GM18951 (cell line): ENCODE results near the gene OPCML.

Experiments used
- POLR2A ChIP-seq: IDR thresholded peaks from 4 replicates; pipeline ENCODE4 v1.6.1; 2011; ENCODE audit warnings: mild to moderate bottlenecking; ENCODE audit not compliant: insufficient read length, insufficient read depth; ENCODE audit errors: extremely low read depth
- in situ Hi-C: fragments of 300-500 bp; cut with MboI; formaldehyde crosslinking; loops from one replicate; pipeline ENCODE4 v1.12.0; 2022; ENCODE audit warnings: low sequenced_read_pairs, mixed read lengths, inconsistent platforms; ENCODE audit not compliant: unreplicated experiment

OPCML gene

DNA sequence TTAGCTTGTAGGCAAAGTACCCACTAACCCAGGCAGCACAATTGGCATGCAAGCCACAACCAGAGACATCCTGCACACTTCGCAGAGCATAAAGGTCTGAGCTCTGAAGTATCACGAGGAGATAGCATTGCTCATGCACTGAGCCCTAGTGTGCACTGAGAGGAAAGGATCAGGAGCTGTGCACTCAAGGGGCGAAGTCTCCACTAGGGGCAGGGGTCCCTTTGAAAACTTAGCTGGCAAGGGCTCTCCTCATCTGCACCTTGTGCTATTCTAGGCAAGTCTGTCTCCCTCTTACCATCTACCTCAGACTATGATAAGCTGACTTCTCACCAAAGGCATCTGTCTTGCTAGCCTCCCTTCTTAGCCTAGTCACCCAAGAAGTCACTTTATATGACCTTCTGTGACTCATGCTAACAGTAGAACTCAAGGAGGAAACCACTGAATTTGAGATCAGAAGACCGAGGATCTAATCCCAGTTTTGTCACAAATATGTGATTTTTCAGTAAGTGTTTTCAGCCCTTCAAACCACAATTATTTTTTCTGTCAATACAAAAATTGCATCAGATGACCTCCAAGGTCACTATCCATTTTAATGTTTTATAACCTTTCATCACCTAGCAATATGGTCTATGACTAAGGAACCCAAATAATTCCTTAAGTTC lies 1083.8 kb downstream of the OPCML start:
- in situ Hi-C loops, result no loop called here
- TF ChIP-seq POLR2A, result no peak

DNA sequence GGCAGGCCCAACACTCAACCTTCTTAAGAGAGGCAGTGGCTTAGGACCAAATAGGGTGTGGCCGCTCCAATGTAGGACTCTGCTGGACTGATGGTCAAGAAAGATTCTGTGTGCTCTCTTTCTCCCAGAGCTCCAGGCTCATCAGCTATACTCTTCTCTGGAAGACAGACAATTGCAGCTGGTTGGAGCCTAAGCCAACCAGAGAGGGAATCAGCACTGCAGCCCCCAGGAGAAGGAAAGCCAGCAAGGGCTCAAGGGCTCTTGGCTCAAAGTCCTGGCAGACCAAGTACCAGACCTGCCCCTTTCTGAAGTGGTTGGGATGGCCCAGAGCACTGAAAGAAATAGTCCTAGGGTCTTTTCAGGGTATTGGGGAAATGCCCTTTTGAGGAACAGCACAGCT lies 1084.5 kb downstream of the OPCML start:
- TF ChIP-seq POLR2A, result no peak
- in situ Hi-C loops, result no loop called here

DNA sequence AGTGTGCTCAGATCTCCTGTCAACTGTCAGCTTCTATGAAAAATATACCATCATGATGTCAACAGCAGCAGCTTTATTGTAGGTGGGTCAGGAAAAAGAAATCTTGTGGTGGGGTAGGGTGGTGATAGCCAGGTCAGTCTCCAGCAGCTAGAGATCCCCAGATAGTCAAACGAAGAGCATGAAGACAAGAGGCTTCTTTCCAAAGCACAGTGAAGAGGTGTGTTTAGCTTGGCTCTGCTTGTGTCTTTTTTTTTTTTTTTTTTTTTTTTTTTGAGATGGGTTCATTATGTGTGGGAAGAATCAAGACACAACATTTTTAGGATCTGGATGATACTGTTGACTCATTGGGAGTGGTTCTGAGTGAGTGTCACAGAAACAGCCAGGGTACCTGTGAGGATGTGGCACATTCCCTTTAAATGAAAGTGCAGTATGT lies 1086.4 kb downstream of the OPCML start:
- in situ Hi-C loops, result no loop called here
- TF ChIP-seq POLR2A, result no peak

DNA sequence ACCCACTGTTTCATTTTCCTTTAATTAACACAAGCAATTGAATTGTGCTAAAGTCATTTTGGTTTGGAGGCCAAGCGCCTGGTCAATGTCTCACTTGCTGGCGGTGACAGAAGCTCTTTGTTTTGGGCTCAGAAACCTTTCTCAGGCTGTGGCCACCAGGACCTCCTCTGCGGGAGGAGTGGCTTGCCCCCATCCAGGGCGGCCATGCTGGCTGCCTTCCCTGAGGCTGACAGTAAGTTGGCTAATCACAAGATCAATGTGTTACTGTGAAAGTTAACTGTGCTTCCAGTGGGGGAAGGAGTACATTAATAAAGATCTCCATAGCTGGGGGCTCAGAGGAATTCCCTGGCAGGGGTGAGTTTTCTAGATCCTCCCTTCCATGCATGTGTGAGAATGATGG lies 1087.4 kb downstream of the OPCML start:
- TF ChIP-seq POLR2A, result no peak
- in situ Hi-C loops, result no loop called here

DNA sequence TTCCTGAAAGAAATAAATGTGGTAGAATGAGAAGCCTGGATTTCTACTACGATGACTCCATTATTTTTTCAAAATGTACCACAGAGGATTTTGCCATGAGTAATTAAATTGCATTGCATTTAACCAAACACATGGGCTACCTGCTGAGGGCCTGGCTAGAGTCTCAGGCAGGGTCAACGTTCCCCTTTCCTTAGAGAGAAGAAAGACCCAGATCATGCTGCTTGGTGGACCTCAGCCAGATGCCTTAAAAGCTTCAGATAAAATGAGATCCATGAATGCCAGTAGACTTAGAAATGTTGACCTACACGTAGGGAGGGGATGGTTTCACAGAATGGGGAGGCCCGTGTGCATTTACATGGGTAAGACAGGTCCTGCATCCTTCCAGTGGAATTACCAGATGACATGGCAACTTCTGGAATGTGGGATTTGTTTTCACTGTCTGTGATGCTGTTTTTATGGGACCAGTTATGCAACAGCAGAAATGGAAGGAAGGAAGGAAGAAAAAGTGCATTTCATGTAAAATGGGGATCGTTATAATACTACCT lies 1092.5 kb downstream of the OPCML start:
- in situ Hi-C loops, result no loop called here
- no peak for TF ChIP-seq POLR2A

DNA sequence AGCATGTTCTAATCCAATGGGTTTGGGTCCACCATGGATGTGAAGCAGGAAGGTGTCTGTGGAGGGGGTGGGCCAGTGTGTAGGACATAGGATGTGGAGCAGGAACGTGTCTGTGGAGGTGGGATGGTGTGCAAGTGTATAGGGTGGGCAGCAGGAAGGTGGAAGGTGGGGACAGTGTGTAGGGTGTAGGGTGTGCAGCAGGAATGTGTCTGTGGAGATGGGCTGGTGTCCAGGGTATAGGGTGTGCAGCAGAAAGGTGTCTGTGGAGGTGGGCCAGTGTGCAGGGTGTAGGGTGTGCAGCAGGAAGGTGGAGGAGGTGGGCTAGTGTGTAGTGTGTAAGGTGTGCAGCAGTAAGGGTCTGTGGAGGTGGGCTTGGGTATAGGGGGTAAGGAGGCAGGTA lies 1093.9 kb downstream of the OPCML start:
- in situ Hi-C loops, result no loop called here
- no peak for TF ChIP-seq POLR2A

DNA sequence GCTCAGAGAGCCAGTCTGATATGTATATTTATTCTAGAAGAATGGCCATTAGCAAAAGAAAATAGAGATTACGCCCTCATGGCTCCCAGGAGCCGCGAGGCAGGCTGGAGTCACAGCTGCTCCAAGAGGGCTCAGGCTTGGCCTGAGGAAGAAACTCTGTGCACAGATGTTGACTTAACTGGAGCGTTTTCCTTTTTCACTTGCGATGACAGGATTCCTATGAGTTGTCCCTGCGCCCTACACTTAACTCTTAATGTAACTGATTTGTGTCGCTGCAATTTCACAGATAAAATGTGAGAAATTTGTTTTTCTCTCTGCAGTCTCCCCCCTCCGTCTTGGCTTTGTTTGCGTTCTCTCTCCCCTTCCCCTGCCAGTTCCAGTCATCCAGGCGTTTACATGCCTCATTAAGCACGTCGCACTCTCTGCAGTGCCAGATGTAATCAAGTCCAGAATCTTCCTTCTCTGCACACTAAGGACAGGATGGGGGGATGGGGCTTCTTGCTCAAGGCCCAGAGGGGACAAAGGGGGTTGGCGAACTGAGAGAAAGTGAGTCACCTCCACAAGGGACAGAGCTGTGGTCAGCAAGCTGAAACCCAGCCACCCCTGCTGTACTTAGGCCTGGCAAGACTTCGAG lies 1101.8 kb downstream of the OPCML start:
- no peak for TF ChIP-seq POLR2A
- in situ Hi-C loops, result no loop called here

DNA sequence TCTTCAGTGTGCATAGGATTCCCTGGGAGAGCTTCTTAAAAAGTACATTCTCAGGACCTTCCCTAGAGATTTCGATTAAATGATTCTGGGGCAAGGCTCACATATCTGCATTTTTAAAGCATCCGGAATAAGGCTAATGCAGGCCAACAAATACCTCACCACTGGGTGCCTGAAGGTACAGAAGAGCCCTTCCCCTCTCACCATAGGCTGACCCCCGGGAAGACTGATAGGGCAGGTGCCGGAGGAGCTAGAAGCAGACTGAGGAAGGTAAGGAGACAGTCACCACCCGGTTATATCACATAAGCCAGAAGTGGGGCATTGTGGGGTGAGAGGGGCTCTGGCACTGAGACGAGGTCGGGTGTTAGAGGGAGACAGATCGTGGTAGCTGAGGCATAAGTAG lies 1102.6 kb downstream of the OPCML start:
- TF ChIP-seq POLR2A, result no peak
- in situ Hi-C loops, result no loop called here

DNA sequence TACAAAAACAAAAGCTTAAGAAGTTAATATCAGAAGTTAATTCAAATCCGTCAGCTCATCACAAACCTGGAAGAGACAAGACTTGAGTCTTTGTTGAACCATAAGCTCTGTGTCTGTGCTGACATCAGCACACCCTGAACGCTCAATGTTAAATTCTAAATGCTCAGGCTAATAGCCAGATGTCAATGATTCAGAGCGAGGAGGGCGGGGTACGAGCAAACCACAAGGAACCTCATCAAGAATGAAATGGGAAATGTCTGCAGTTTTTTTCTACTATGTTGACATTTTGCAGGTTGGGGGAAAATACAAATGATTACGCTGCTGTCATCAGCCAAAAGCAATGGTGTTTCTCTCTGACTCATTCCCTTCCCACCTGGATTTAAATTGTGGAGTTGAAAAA lies 1104.7 kb downstream of the OPCML start:
- no peak for TF ChIP-seq POLR2A
- in situ Hi-C loops, result no loop called here

DNA sequence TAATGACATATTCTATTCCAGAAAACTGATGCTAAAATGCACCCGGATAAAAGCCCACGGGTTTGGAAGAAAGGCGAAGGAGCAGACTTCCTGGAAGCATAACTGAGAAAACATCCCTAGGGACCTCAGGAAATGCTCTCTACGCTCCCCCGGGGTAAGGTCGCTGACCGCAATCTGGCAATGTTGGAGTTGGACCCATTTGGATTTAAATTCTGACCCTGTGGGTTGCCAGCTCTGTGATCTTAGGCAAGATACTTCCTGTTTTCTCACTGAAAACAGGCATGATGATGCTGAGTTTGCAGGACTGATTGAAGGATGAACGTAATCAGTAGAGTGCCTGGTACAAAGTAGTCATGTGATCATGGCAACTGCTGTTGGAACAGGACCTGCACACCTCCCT lies 1107.9 kb downstream of the OPCML start:
- in situ Hi-C loops, result no loop called here
- TF ChIP-seq POLR2A, result no peak

DNA sequence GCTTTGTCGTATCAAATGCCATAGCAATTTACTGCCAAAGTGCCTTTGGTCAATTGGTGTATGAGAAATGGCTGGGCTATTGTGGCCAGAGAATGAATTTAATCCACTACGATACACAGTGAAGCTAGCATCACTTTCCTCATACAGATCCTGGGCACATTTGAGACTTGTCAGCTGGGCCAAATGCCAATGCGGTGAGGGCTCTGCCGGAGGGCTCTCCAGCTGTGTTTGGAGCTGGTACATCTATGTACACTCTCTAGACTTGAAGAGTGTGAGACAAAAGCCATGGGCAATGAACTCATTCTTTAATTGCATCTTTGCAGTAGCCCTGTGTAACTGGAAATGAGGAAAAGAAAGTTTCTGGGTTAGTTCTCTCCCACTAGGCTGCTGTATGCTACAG lies 1109.0 kb downstream of the OPCML start:
- no peak for TF ChIP-seq POLR2A
- in situ Hi-C loops, result no loop called here

DNA sequence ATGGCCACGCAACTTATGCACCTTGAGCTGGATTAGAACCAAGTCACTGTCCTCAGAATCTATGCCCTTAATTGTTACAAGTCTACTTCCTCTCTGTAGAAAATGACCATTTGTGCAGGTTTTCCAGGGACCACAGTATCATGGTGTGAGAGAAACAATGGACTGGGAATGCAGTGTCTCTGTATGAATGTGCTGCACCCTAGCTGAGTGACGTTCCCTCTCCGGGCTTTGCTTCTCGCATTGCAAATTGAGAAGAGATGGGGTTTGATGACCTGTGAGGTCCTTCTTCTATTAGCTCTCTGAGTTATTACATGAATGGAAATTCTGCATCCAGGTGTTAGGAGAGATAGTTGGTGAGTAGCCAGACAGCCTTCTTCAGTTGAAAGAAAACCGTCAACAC lies 1109.6 kb downstream of the OPCML start:
- TF ChIP-seq POLR2A, result no peak
- in situ Hi-C loops, result no loop called here

DNA sequence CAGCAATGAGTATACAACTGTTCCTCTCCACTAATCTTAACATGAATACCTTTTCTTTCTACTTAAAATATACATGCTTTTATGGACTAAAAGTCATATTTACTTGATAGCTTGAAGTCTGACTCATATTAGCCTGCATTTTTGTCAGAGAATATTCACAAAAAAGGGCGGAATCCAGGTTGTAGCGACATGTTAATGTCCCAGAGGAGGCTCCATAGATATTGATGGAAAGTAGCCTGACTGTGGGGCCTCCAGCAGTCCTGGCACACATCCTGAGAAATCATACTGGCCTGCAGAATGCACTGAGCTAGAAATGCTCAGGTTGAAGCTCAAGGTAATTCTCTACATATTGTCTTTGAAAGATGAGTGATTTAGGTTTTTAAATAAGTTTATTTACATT lies 1110.7 kb downstream of the OPCML start:
- TF ChIP-seq POLR2A, result no peak
- in situ Hi-C loops, result no loop called here

DNA sequence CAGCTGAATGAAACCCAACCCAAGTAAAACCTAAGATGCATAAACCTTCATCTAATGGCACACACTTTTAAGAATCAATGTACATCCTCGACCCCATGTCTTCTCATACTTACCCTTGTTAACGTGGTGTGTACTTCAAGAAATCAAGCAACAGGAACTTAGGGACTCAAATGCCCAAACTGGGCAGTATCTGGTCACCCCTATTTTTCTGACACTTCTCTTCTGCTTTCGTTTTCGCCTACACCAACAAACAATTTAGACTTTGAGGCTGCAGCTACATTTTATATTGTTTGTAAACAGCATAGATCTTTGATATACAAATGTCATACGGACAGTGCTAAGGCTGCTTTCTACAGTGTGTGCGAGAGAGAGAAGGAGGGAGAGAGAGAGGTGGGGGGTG lies 1117.8 kb downstream of the OPCML start:
- in situ Hi-C loops, result no loop called here
- no peak for TF ChIP-seq POLR2A

DNA sequence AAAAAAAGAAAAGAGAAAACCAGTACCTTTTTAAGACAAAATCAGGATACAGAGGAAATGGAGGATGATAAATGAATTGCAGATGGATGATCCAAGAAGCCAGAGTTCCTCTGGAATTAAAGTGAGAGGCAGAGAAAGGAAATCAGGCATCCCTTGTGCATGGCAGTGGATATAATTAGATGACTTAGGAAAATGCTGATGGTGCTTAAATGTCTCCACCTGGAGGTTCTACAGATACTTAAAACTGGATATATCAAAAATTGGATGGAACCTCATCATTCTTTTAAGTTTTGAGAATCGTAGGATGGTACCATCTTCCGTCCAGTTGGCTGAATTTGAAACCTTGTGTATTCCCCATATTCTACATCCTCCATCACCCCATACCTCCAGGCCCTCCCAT lies 1121.9 kb downstream of the OPCML start:
- in situ Hi-C loops, result no loop called here
- no peak for TF ChIP-seq POLR2A
